SIG-M5 treated with dmso at 0.1 percent for 504 hours (cell line): ENCODE results near the gene HNRNPA2B1.
"Not testable (repeated sequence)": the region's sequence is repeated elsewhere in the genome, so short reads cannot be mapped to it uniquely, and the experiment has no call there.

Experiments
- DNase-seq: peaks from one replicate; lab custom pipeline; 2025; ENCODE audit not compliant: unreplicated experiment; lab: John Stamatoyannopoulos, UW

HNRNPA2B1 gene

DNA sequence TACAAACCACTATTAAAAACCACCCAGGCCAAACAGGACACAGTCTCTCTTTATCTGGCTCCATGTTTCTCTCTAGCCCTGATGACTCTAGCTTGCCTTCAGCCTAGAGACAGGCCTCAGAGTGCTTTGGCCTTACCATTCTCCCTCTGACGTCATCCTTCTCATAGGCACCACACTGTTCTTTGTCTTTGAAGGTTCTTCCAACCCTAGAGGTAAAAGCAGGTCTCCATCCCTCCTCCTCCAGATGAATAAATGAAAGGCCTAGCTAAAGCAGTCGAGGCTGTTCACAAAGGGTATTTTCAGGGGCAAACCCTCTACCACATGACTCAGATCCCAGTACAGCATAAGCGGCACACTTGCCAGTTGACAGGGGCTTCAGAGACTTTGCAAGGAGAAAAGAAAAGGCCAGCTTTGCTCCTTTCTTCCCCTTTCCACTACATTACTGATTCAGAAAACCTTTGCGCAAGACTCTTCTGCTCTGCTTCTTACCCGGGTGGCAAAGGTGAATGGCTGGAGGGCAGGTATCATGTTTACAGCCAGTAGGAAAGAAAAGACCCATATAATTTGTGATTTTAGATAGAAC is 33.8 kb downstream of the HNRNPA2B1 start:
- DNase-seq: peak; percentile 32

DNA sequence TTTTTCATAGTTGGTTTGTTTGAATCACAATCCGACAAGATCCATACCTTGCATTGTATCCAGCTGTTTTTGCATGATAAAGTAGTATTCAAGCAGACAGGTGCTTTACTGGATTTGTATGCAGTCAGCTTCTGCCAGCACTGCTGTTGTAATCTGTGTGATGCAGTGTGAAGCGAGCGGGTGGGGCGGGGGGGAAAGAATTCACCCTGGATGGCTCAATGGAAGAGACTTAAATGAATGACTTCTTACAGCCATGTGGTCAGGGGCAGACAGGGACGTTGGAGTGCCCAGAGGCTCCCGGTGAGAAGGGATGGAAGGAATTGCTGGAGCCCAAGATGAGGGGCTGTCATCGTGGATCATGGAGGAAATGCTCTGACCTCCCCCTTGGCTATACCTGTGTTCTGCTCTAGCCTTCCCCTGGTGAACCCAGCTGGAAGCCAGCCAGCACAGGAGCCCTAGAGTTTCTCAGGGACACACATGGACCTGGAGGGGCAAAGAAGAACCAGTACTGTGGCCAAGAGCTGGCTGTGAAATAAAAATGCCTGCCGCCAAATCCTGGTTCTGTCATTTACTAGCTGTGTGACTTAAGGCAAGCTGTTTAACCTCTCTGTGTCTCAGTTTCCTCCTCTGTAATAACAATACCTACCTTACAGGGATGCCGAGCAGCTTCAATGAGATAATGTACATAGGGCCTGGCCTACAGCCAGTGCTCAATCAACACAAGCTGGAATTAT is 34.4 kb downstream of the HNRNPA2B1 start:
- DNase-seq: no peak

DNA sequence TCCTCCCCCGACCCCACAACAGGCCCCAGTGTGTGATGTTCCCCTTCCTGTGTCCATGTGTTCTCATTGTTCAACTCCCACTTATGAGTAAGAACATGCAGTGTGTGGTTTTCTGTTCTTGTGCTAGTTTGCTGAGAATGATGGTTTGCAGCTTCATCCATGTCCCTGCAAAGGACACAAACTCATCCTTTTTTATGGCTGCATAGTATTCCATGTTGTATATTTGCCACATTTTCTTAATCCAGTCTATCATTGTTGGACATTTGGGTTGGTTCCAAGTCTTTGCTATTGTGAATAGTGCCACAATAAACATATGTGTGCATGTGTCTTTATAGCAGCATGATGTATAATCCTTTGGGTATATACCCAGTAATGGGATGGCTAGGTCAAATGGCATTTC is 36.7 kb downstream of the HNRNPA2B1 start:
- DNase-seq: not testable (repeated sequence)

DNA sequence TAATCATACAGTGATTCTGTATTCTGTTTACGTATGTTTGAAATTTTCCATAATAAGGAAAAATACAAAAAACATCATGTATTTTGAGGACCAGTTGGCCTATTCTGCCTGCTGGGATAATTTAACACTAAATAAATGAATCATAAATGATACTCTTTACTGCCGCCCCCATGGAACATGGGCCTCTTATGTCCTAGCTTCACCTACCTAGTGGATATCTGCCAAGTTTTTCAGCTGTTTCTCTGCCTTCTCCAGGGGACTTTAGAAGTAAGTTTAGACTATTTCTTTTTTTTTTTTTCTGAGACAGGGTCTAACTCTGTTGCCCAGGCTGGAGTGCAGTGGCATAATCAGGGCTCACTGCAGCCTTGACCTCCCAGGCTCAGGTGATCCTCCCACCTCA is 38.1 kb downstream of the HNRNPA2B1 start:
- no peak for DNase-seq

- no peak for DNase-seq
These were observed 39.6 kb downstream of the HNRNPA2B1 start for GRCh38 chr7:26160896-26161295.

- DNase-seq: no peak
These were observed 41.3 kb downstream of the HNRNPA2B1 start for GRCh38 chr7:26159243-26159642.

DNA sequence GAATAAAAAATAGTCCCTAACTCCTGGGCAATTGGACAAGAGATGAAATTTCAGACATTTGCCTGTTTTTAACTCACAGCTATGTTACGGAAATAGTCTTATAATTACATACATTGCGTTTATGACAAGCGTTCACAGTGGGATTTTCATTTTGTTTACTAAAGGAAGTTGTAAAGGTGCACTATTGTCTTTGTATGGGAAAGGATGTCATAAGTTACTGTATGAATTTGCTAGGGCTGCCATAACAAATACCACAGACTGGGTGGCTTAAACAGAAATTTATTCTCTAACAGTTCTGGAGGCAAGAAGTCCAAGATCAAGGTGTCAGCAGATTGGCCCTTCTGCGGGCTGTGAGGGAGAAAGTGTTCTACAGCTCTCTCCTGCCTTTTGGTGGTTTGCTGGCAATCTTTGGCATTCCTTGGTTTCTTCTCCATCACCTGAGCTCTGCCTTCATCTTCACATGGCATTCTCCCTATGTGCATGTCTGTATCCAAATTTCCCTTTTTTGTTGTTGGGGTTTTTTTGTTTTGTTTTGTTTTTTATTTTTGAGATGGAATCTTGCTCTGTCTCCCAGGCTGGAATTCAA is 42.9 kb downstream of the HNRNPA2B1 start:
- DNase-seq: no peak

DNA sequence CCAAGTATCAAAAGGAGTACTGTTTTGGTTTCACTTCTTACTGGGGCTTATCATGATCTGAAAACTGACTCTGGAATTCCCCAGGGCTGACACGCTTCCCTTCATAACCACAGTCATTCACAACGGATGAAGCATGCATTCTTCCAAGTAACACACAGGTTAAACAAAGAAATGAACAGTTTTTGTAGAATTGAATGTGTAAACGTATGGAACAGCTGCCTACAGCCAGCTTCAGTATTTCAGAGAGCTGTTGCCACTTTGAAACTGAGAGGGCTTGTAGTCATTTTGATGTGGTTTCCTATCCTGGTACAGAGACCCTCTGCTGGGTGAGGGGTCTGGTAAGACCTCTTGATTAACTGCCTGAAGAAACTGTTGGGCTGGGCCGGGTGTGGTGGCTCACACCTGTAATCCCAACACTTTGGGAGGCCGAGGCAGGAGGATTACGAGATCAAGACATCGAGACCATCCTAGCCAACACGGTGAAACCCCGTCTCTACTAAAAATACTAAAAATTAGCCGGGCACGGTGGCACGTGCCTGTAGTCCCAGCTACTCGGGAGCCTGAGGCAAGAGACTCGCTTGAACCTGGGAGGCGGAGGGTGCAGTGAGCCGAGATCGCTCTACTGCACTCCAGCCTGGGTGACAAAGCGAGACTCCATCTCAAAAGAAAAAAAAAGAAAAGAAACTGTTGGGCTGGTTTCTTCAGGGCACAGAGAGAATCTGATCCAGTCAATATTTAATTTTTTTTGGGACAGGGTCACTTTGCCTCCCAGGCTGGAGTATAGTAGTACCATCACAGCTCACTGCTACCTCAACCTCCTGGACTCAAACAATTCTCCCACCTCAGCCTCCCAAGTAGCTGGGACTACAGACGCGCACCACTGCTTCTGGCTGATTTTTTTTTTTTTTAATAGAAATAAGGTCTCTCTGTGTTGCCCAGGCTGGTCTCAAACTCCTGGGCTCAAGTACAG is 43.8 kb downstream of the HNRNPA2B1 start:
- DNase-seq: no peak

- no peak for DNase-seq
These were observed 44.8 kb downstream of the HNRNPA2B1 start for GRCh38 chr7:26155531-26156375.

DNA sequence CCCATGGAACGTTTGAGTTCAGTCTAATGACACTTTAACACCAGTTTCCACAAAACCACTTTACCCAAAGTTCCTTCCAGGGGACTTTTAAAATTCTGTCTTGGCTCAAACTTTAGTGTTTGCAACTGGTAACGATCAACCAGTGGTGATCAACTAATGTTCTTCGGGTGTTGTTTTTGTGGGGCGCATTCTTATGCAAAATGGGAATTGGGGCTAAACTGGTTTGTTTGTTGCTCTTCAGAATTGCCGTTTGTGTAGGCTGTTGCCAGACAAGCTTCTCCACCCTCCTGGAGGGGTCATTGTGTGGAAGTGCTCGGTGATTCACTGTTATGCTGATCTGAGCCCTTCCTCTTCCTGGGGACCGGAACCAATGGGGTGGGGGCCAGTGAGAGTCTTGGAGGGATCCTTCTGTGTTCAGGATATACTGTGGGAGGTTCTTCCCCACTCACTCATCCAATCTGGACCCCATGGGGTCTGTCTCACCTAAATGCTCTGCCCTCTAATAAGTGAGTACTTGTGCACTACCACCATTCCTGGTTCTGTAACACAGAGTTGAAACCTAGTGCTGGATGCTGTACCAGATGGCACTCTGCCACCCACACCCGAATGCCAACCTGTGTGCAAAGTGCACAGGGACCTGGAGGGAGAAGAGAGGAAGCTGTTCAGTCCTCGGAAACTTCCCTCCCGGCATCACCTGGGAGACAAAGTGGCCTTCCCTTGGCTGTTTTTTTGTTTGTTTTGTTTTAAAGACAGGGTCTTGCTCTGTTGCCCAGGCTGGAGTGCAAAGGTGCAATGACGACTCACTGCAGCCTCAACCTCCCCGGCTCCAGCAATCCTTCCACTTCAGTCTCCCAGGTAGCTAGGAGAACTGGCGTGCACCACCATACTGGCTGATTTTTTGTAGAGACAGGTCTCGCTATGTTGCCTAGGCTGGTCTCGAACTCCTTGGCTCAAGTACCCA is 46.4 kb downstream of the HNRNPA2B1 start:
- no peak for DNase-seq

DNA sequence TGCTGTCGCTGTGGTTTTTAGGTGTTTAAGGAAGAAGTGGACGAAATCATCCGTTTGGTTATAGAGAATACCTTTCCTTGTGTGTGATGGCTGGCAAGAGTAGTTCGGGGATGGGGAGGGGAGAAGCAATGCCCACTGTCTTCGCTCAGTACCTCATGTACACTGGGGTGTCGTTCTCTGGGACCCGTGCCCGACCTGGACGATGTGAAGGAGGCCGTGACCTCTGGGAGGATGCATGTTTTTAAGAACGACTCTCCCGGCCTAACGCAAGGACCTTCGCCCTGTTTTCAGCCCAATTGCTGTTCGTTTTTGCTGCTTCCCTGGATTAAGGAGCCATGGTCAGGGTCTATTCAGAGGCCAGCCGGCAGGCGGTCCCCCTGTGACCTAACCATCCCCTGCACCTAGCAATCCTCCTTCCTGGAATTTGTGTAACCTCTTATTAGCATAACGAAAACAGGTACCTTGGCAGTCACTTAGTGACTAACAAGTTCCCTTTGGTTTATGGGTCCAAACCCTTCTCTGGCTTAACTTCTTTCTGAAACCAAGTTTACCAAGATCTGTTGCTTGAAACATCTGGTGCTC is 47.2 kb downstream of the HNRNPA2B1 start:
- DNase-seq: no peak

- not testable (repeated sequence) for DNase-seq
These were observed 47.7 kb downstream of the HNRNPA2B1 start for GRCh38 chr7:26152782-26153240.

- peak; percentile 83 for DNase-seq
These were observed 48.4 kb downstream of the HNRNPA2B1 start, which contains the start of gene NFE2L3 for GRCh38 chr7:26151953-26152781. NFE2L3 (plus strand) TSS chr7:26152198; CDS start chr7:26152499, 301 bp downstream.

- no peak for DNase-seq
These were observed 48.9 kb downstream of the HNRNPA2B1 start for GRCh38 chr7:26151650-26151952.

- DNase-seq: no peak
These were observed 49.5 kb downstream of the HNRNPA2B1 start for GRCh38 chr7:26151096-26151495.

GRCh38 chr7:26149391-26149977 is 51.1 kb downstream of the HNRNPA2B1 start:
- no peak for DNase-seq

- not testable (repeated sequence) for DNase-seq
These were observed 52.2 kb downstream of the HNRNPA2B1 start for GRCh38 chr7:26148307-26148700.
